GM18909 (cell line): ENCODE results near the gene MTARC1.
A peak's percentile ranks its signal among the peaks of the same experiment; 100 is the strongest.

Source experiments
- ATAC-seq: cut with Tn5 transposase; IDR thresholded peaks from one replicate; pipeline ENCODE4 v1.9.1; 2021; ENCODE audit warnings: mild to moderate bottlenecking; ENCODE audit not compliant: unreplicated experiment, poor library complexity

The MTARC1 gene

DNA sequence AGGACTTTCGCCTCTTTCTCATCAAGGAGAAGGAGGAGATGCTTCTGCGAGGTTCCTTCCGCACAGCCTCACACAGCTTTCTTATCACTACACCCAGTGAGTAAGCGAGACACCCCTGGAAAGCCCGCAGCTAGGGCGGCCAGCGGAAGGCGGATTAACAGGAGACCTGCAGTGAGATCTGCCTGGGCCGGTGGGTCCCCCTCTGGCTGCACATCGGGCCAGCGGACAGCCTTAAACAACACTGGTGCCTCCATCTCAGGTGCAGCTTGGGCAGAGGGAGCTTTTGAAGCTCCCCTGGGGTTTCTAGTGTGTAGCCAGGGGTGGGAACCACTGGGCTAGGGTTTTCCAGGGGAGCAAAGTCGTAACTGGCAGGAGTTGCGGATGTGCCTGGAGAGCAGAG, 17.5 kb upstream of the MTARC1 start:
- no peak for ATAC-seq

- peak; percentile 75 for ATAC-seq
Measured at GRCh38 chr1:220770245-220770913, 16.3 kb upstream of the MTARC1 start.

DNA sequence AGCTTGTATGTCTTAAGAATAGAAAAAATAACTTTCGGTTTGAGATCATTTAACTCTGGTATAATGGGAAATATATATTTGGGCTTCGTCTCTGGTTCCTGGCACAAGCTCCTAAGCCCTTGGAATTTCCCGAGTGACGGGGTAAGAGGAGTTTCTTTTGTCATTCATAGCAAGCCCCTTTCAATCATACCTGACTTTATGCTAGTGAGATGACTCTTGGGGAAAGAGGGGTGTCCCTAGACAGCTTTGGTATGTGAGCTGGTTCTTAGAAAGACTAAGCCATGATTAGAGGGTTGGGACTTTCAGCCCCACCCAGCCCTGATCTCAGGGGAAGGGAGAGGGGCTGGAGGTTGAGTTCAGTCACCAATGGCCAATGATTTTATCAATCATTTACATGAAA, 13.9 kb upstream of the MTARC1 start:
- peak; percentile 37 for ATAC-seq

GRCh38 chr1:220775240-220775853, 11.4 kb upstream of the MTARC1 start:
- no peak for ATAC-seq

DNA sequence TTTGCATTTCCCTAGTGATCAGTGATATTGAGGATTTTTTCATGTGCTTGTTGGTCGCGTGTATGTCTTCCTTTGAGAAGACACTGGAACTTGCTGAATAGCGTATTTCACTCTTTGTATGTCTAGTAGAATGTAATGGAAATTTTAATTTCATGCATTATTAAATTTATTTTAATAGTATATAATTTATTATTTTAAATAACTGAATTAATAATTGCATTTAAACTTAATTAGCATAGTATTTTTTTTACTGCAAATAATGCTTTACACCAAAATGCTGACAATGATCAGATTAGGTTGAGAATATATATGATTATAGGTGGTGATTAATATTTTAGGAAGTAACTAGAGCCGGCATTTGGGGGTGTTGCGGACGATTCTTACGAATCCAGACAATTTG, 10.5 kb upstream of the MTARC1 start:
- ATAC-seq: no peak

- ATAC-seq: peak; percentile 83
Measured at GRCh38 chr1:220776720-220777326, 9.9 kb upstream of the MTARC1 start.

GRCh38 chr1:220783453-220783852, 3.3 kb upstream of the MTARC1 start:
- ATAC-seq: no peak

- no peak for ATAC-seq
Measured at GRCh38 chr1:220784751-220785150, 2.0 kb upstream of the MTARC1 start.

DNA sequence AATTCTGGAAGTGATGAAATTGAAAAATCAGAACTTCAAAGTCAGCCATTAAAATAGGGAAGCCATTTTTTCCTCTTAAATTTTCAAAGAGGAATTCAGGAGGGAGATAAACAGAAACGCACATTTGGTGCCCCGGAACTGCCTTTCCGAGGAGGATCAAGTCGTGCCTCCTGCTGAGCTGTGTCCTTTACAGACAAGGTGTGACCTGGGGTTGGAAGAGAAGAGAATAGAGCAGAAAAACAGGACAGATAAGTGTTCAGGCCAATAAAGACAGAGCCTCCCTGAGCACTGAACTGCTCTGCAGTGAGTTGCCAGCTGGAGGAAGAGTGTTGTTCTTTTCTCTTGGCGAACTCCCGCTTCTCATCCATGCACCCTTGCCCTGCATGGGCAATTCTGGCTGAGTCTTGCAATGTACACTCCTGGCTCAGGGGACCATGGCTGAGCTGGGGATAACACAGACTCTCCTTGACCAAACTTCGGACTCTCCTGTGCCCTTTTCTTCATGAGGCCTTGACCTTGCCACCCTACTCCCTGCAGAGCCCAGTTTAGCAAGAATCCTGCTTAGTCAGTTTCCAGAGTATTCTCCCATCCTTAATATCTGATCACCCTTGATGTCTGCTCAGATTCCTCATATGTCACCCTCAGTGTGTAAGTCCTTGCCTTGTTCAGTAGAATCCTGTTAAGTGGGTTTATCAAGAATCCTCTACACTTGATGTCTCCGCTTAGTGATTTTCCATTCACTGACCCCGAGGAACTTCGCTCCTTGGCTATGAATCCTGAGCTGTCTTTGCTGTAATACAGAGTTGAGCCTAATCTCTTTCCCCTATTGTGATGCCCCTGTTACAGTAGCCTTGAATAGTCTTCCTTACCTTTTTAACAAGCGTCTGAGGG, 1.3 kb upstream of the MTARC1 start:
- ATAC-seq: no peak

- ATAC-seq: peak; percentile 16
Measured at GRCh38 chr1:220786057-220786336, 716 bp upstream of the MTARC1 start.

GRCh38 chr1:220787069-220787619, 431 bp downstream of the MTARC1 start:
- ATAC-seq: peak; percentile 55

GRCh38 chr1:220788900-220789299, 2.2 kb downstream of the MTARC1 start:
- no peak for ATAC-seq

DNA sequence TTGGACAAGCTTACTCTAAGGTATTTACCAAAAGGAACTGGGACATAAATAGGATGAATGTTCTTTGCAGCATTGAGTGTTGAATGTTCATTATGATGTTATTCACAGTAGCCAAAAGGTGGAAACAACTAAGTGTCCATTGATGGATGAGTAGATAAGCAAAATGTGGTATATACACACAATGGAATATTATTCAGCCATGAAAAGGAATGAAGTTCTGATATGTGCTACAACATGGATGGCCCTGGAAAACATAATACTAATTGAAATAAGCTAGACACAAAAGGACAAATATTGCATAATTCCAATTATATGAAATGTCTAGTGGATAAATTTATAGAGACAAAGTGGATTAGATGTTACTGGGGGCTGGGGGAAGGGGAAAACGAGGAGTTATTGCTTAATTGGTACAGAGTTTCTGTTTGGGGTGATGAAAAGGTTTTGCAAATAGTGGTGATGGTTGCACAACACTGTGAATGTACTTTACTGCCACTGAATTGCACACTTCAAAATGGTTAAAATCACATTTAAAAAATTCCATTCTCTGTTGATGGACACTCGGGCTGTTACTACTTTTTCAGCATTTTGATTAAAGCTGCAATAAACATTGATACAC, 2.9 kb downstream of the MTARC1 start:
- ATAC-seq: no peak

DNA sequence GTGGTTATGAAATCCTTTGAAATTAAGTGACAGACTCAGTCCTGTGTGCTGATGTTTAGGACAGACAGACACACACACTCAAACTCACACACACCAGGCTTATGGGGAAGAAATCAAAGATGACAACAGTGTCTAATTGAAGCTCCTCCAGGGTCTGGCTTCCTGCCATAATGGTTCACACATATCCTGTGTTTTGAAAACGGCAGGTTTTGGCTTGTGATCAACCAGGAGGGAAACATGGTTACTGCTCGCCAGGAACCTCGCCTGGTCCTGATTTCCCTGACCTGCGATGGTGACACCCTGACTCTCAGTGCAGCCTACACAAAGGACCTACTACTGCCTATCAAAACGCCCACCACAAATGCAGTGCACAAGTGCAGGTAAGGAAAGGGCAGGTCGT, 4.6 kb downstream of the MTARC1 start:
- no peak for ATAC-seq

DNA sequence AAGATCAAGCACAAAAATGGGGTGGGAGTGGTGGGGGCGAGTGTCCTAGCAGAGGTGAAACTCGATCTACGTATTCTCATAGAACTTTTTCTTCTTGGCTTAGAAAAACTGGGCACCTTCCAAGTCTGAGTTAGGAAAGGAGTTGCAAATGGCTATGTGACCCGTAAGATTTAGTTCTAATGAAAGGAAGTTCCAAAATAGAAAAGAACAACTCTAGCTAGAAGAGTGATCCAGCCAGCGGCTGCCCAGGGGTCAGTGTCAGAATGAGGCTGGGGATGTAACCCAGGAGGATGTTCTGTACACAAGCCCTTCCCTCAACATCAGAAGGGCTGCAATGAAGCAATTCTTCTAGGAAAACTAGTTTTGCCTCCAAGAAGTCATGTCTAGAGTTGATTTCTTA, 5.2 kb downstream of the MTARC1 start:
- ATAC-seq: no peak

DNA sequence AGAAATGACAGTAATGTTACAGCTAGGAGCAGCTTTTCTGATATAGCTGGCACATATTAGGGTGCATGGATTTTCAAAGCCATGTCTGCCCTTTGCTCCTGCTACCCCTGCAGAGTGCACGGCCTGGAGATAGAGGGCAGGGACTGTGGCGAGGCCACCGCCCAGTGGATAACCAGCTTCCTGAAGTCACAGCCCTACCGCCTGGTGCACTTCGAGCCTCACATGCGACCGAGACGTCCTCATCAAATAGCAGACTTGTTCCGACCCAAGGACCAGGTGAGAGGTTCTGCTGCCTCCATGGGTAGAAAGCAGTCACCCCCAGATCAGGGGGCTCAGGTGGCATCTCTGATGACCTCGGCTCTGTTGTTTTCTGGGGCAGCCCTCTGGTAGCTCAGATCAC, 9.8 kb downstream of the MTARC1 start:
- ATAC-seq: no peak

- ATAC-seq: no peak
Measured at GRCh38 chr1:220797044-220797443, 10.3 kb downstream of the MTARC1 start.

DNA sequence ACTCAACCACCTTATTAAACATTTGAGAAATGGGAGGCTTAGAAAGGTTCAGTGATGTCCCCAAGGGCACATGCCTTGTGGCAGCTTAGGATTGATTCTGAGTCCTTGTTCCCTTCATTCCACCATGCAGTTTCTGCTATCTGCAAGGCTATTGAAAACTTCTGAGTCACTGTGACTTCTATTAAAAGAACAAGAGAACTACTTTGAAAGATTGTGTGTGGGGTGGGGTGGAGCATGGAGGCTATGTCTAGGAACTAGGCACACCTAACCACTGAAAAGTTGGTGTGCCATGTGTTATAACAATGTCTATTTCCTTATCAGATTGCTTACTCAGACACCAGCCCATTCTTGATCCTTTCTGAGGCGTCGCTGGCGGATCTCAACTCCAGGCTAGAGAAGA, 10.8 kb downstream of the MTARC1 start:
- ATAC-seq: no peak

DNA sequence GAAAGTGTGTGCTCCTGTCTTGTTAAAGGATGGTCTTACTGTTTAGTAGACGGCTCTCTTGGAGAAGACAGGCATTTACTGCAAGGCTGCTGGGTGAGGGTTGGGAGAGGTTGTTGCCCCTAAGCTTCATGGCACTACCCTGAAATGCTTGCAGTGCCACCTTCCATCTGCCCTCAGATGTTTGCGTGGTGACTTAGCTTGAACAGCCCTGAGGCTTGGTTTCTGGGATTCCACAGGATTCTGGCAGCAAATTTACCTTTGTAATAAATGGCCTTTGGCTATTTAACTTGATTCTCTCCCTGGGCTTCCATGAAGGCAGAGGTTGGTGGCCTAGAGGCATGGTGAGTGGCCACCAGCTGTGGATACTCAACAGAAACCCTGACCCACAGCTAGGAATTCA, 11.6 kb downstream of the MTARC1 start:
- ATAC-seq: no peak

DNA sequence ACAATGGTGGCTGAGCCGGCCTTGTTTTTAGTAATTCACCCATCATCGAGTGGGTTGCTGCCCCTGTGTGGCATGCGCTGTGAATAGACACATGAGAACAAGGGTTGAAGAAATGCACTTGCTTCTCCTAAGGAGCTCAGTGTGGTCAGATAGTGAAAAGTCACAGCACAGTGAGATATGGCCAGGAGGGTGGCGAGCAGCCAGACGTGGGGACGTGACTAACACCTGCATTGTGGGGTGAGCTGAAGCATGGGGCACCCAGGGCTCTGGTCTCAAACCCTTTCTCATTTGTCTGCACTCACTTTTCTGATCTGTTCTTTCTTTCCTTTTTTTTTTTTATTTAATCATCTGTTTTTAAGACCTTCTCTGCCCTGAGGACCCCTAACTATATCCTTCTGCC, 13.5 kb downstream of the MTARC1 start:
- ATAC-seq: no peak
